AG09319 (cell line): Measurements from ENCODE around the gene ST6GALNAC4.

ENCODE experiments used
- DNase-seq: peaks from one replicate; pipeline ENCODE4 v3.0.0-alpha.2; 2010; ENCODE audit warnings: low read depth; ENCODE audit errors: extremely low read depth
- TF ChIP-seq, protein P1 (sequence below): IDR thresholded peaks from 2 replicates; pipeline ENCODE4 v1.5.1; 2011; ENCODE audit warnings: low read depth, mild to moderate bottlenecking, inconsistent platforms, low read length, moderate library complexity

ST6GALNAC4 gene

DNA sequence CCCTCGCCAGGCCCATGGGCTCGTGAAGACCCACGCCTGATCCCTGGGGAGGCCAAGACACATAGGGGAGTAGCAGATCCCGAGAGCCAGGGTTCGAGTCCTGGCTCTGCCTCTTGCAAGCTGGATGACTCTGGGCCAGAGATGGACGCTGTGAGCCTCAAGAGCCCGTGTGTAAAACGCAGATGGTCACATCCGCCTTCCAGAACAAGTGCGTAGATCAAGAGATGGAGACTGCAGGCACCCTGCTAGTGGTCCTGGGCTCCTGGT, 8.2 kb downstream of the ST6GALNAC4 start:
- no peak for DNase-seq
- TF ChIP-seq, protein P1, sequence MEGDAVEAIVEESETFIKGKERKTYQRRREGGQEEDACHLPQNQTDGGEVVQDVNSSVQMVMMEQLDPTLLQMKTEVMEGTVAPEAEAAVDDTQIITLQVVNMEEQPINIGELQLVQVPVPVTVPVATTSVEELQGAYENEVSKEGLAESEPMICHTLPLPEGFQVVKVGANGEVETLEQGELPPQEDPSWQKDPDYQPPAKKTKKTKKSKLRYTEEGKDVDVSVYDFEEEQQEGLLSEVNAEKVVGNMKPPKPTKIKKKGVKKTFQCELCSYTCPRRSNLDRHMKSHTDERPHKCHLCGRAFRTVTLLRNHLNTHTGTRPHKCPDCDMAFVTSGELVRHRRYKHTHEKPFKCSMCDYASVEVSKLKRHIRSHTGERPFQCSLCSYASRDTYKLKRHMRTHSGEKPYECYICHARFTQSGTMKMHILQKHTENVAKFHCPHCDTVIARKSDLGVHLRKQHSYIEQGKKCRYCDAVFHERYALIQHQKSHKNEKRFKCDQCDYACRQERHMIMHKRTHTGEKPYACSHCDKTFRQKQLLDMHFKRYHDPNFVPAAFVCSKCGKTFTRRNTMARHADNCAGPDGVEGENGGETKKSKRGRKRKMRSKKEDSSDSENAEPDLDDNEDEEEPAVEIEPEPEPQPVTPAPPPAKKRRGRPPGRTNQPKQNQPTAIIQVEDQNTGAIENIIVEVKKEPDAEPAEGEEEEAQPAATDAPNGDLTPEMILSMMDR: no peak

DNA sequence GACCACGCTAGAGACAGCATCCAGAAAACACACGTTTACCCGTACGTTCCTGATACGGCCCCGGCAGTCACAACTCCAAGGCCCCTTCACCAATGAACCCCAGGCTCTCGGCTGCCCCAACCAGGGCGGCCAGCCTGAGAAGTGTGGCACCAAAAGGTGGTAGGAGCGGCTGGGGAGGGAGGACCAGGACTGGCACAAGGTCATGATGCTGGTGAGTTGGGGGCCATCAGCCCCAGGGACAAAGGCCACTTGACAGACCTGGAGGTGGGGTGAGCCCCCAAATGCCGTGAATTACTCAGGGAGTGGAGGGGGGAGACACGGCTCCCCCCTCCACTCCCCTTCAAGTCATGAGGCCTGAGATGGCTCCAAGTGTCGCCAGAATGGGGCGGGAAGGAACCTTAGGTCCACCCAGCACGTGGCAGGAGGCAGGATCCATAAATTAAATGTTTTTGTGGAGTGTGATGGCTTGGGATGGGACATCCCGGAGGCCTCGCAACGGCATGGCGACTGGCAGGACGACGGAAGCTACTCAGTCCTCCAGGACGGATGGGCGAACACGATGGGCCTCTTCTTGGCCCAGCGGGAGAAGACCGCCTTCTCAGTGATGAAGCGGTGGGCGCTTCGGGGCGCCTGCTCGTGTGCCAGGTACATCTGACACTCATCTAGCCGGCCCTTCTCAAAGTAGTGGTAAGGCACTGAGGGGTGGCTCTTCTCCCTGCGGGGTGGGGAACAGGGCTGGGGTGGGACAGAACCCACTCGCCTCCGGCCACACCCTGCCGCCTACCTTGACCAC, 8.8 kb downstream of the ST6GALNAC4 start:
- DNase-seq: no peak
- TF ChIP-seq, protein P1: no peak

DNA sequence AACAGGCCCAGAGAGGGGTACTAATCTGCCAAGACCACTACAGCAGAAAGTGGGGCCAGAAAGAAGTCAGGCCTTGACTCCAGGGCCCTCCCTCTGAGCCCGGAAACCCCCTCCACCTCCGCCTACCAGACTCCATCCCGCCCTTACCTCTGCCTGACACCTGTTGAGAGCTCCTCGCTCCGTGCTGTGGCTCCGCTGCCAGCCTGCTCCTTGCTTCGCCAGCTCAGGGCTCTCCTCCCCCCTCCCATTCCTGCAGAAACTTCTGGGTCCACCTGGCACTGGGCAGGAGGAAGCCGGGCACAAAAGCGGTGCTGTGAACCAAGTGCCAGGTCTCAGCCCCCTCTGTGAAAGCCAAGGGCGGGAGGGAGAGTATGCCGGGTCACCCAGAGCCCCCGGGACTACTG, 11.1 kb downstream of the ST6GALNAC4 start:
- TF ChIP-seq, protein P1: no peak
- DNase-seq: no peak

- TF ChIP-seq, protein P1: no peak
- no peak for DNase-seq
These were observed 11.7 kb downstream of the ST6GALNAC4 start for GRCh38 chr9:127905004-127905728.

DNA sequence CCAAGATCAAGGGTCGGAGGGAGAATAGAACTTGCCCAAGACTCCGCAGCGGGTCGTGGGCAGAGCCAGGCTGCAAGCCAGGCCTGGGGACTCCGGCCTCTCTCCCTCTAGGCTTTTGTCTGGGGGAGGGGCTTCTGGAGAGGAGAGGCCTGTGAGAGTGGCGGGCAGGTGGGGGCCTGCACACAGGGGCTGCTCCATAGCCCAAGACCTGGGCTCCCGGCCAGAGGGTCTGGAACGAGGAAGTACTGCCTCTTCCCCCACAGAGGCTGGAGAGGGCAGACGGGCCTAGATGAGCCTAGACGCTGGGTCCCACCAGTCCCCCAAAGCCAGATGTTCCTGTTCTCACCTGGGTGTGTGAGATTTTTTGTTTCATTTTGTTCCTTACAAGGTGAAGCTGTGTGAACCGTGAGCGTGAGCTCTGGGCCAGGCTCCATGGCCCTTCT, 12.3 kb downstream of the ST6GALNAC4 start:
- DNase-seq: no peak
- TF ChIP-seq, protein P1: no peak

GRCh38 chr9:127903557-127904475, 13.0 kb downstream of the ST6GALNAC4 start:
- no peak for DNase-seq
- TF ChIP-seq, protein P1: no peak
